Fibroblast of lung (primary cell): ENCODE data around the gene STX1A. TPM values are rescaled to one million over a fixed set of nuclear protein-coding genes. Genes with fewer than 3 reads are reported as not detected.

ENCODE experiments used
- DNase-seq, 2 donors: peaks; one replicate each; pipeline versions ENCODE4 v3.0.0 to v3.0.0-alpha.2; 2010; ENCODE audit warnings: low read depth in 2 of 2
- H2AFZ ChIP-seq: 2 replicates; pipeline ENCODE4 v1.5.1; 2012; ENCODE audit warnings: low read length, control low read depth, inconsistent platforms
- H3K27ac ChIP-seq: 2 replicates; pipeline ENCODE4 v1.5.1; 2011; ENCODE audit warnings: low read length, control low read depth; ENCODE audit not compliant: insufficient read depth
- H3K27me3 ChIP-seq: 2 replicates; pipeline ENCODE4 v1.5.1; 2011; ENCODE audit warnings: mild to moderate bottlenecking, low read length; ENCODE audit not compliant: control insufficient read depth, insufficient read depth
- H3K36me3 ChIP-seq: 2 replicates; pipeline ENCODE4 v1.5.1; 2011; ENCODE audit warnings: low read length; ENCODE audit not compliant: control insufficient read depth, insufficient read depth
- H3K4me1 ChIP-seq: 2 replicates; pipeline ENCODE4 v1.5.1; 2011; ENCODE audit warnings: low read length; ENCODE audit not compliant: control insufficient read depth, insufficient read depth; ENCODE audit errors: extremely low read depth
- H3K4me2 ChIP-seq: 2 replicates; pipeline ENCODE4 v1.5.1; 2011; ENCODE audit warnings: low read length, control low read depth; ENCODE audit not compliant: insufficient read depth; ENCODE audit errors: extremely low read depth
- H3K4me3 ChIP-seq, 4 experiments: fragments of 200-600 bp in 1 of 4; sonication (generic) in 1 of 4; replicated peaks in 1 of 4; 2 replicates each; pipeline ENCODE4 v1.5.1; 2011 to 2016; ENCODE audit warnings: low read length in 4 of 4, low read depth in 3 of 4, mild to moderate bottlenecking in 3 of 4, control low read depth in 2 of 4, inconsistent platforms in 1 of 4, mixed read lengths in 1 of 4; ENCODE audit not compliant: insufficient read depth in 1 of 4; ENCODE audit errors: control extremely low read depth in 1 of 4
- H3K79me2 ChIP-seq: 2 replicates; pipeline ENCODE4 v1.5.1; 2012; ENCODE audit warnings: mild to moderate bottlenecking, low read length, inconsistent platforms; ENCODE audit not compliant: control insufficient read depth, insufficient read depth
- H3K9ac ChIP-seq: 2 replicates; pipeline ENCODE4 v1.5.1; 2011; ENCODE audit warnings: mild to moderate bottlenecking, low read length, control low read depth; ENCODE audit not compliant: insufficient read depth
- H3K9me3 ChIP-seq: 2 replicates; pipeline ENCODE4 v1.5.1; 2012; ENCODE audit warnings: low read depth, low read length; ENCODE audit not compliant: control insufficient read depth, insufficient read depth
- H4K20me1 ChIP-seq: 2 replicates; pipeline ENCODE4 v1.5.1; 2011; ENCODE audit warnings: low read length; ENCODE audit not compliant: control insufficient read depth, insufficient read depth; ENCODE audit errors: extremely low read depth
- EZH2 ChIP-seq: IDR thresholded peaks from 2 replicates; pipeline ENCODE4 v1.5.1; 2012; ENCODE audit warnings: low read length, control low read depth, mild to moderate bottlenecking; ENCODE audit errors: missing control alignments
- polyA plus RNA-seq, 2 donors: library from polyadenylated mRNA; depleted of rRNA in 1 of 2; stranded (reverse) in 1 of 2; unstranded in 1 of 2; fragments of >200 nt; gene quantifications; 2 replicates each; pipeline ENCODE4 v1.2.1, GENCODE V29; 2011 to 2012; ENCODE audit warnings: missing spikeins in 1 of 2
- total RNA-seq: library from RNA; depleted of rRNA; stranded (reverse); fragments of >200 nt; gene quantifications from 2 replicates; pipeline ENCODE4 v1.2.1, GENCODE V29; 2014
- TF ChIP-seq, protein P1 (sequence below), 2 donors: IDR thresholded peaks in 1 of 2; conservative IDR thresholded peaks in 1 of 2; 1 replicate in 1 of 2; 2 replicates in 1 of 2; pipeline ENCODE4 v1.5.1; 2011 to 2012; ENCODE audit warnings: low read length in 2 of 2, control low read depth in 1 of 2, inconsistent platforms in 1 of 2, low read depth in 1 of 2, mild to moderate bottlenecking in 1 of 2

The STX1A gene
- total and polyA plus RNA-seq, 2 donors (not counting 1 experiment from before 2014, with no cell fraction given) = 7.8 to 8.1 TPM

DNA sequence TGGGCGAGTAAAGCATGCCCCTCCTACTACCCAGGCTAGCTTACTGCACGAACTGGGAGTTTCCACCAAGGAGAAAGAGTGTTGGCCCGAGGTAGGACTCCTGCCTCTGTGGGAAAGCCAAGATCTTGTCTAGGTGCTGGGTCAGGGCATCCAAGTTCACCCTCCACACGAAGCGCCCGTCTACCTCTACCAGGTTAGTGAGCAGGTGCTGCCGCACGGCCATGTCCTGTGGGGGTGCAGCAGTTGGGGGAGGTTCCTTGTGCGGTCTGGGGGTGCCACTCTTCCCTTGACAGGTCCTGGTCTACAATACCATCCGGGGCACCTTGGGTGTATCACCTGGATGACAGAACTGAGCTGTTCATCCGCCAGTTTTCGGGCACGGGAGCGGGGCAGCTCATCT, 17.4 kb upstream of the STX1A start:
- H3K27ac ChIP-seq = no peak overlapping the region
- H3K4me1 ChIP-seq = peaks cover 8% of the 10 kb centered on the region
- H3K4me3 ChIP-seq = no peak overlapping the region
- peaks cover 7% of the 10 kb centered on the region for H3K79me2 ChIP-seq
- no peak overlapping the region for H3K4me2 ChIP-seq
- H3K9me3 ChIP-seq = no peaks in the 10 kb centered on the region
- no peak for DNase-seq
- no peak for TF ChIP-seq EZH2
- TF ChIP-seq, protein P1, sequence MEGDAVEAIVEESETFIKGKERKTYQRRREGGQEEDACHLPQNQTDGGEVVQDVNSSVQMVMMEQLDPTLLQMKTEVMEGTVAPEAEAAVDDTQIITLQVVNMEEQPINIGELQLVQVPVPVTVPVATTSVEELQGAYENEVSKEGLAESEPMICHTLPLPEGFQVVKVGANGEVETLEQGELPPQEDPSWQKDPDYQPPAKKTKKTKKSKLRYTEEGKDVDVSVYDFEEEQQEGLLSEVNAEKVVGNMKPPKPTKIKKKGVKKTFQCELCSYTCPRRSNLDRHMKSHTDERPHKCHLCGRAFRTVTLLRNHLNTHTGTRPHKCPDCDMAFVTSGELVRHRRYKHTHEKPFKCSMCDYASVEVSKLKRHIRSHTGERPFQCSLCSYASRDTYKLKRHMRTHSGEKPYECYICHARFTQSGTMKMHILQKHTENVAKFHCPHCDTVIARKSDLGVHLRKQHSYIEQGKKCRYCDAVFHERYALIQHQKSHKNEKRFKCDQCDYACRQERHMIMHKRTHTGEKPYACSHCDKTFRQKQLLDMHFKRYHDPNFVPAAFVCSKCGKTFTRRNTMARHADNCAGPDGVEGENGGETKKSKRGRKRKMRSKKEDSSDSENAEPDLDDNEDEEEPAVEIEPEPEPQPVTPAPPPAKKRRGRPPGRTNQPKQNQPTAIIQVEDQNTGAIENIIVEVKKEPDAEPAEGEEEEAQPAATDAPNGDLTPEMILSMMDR (conservative IDR thresholded peaks at IDR 0.05 in 1 of 2, IDR thresholded peaks at IDR 0.05 in 1 of 2; ENCODE audit: low read depth in 1 of 2, low read length in 2 of 2) = no peak
- no peak overlapping the region for H2AFZ ChIP-seq
- no peaks in the 10 kb centered on the region for H3K27me3 ChIP-seq
- peaks cover 2% of the 10 kb centered on the region for H3K36me3 ChIP-seq
- no peaks in the 10 kb centered on the region for H4K20me1 ChIP-seq
- H3K9ac ChIP-seq = no peak overlapping the region

- Histone ChIP-seq H3K27ac (no peak overlapping the region), H3K36me3 (peaks cover 2% of the 10 kb centered on the region), H3K79me2 (peaks cover 7% of the 10 kb centered on the region), H2AFZ (no peak overlapping the region), H3K9me3 (no peaks in the 10 kb centered on the region), H3K4me2 (no peak overlapping the region), H4K20me1 (no peaks in the 10 kb centered on the region), H3K27me3 (no peaks in the 10 kb centered on the region), H3K9ac (no peak overlapping the region), H3K4me1 (peaks cover 8% of the 10 kb centered on the region), H3K4me3 (no peak overlapping the region)
- TF ChIP-seq EZH2 = no peak
- TF ChIP-seq, protein P1 (conservative IDR thresholded peaks at IDR 0.05 in 1 of 2, IDR thresholded peaks at IDR 0.05 in 1 of 2; ENCODE audit: low read depth in 1 of 2, low read length in 2 of 2) = no peak
- DNase-seq = no peak
These were observed 16.0 kb upstream of the STX1A start for GRCh38 chr7:73735528-73735905.

- peak overlapping the region; percentile 2 for H3K9ac ChIP-seq
- H3K79me2 ChIP-seq = peaks cover 7% of the 10 kb centered on the region
- peaks cover 8% of the 10 kb centered on the region for H3K4me1 ChIP-seq
- no peak overlapping the region for H3K4me3 ChIP-seq
- no peak overlapping the region for H3K4me2 ChIP-seq
- peaks cover 2% of the 10 kb centered on the region for H3K36me3 ChIP-seq
- TF ChIP-seq, protein P1 (conservative IDR thresholded peaks at IDR 0.05 in 1 of 2, IDR thresholded peaks at IDR 0.05 in 1 of 2; ENCODE audit: low read depth in 1 of 2, low read length in 2 of 2) = peak; percentile 51 to 88
- TF ChIP-seq EZH2 = no peak
- H3K27me3 ChIP-seq = no peaks in the 10 kb centered on the region
- peak; percentile 67 to 75 for DNase-seq
- no peaks in the 10 kb centered on the region for H4K20me1 ChIP-seq
- no peaks in the 10 kb centered on the region for H3K9me3 ChIP-seq
- H2AFZ ChIP-seq = peak overlapping the region; percentile 82
- H3K27ac ChIP-seq = peak overlapping the region; percentile 68
These were observed 15.4 kb upstream of the STX1A start for GRCh38 chr7:73734619-73735527.
